ENCODE measurements around the gene IFIT2. TPM values are rescaled to one million over a fixed set of nuclear protein-coding genes. Genes with fewer than 3 reads are reported as not detected.

Gene IFIT2
- total and polyA plus RNA-seq, 2 donors (not counting 3 experiments of a cell fraction or from before 2014, with no cell fraction given) = 0.23 to 1.4 TPM

DNA sequence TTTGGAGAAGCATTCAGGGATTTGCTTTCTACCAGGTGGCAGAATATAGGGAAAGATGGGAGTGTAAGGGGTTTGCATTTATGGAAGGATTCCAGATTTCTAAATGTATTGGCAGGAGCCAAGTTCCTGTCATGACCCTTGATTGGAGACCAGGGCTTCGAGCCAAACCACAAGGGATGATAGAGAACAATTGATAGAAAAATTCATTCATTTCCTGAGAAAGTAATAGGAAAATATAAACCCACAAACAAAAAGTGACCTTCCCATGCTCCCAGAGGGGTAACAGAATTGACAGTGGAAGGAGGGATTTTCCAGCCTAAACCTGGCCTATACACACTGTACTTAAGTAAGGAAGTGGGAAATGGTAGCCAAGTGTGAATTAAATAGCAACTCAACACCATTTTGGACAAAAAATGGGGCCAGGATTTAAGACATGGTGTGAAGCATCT lies 22.4 kb upstream of the IFIT2 start:
- TF ChIP-seq CTCF (IDR thresholded peaks at IDR 0.05; ENCODE audit: extremely low read depth in 1 of 2, insufficient read depth in 1 of 2, low read depth in 1 of 2, low read length in 2 of 2) (no peak), EZH2 (IDR thresholded peaks at IDR 0.05; ENCODE audit: borderline replicate concordance, low read depth, low read length, severe bottlenecking) (no peak), MYC (IDR thresholded peaks at IDR 0.05; ENCODE audit: low read depth, low read length) (no peak), JUN (IDR thresholded peaks at IDR 0.05; ENCODE audit: borderline replicate concordance, insufficient read depth, insufficient read length, low read depth) (peak; percentile 14), GATA2 (IDR thresholded peaks at IDR 0.05; ENCODE audit: insufficient read depth, insufficient read length, low read depth, low read length) (peak; percentile 72), FOS (IDR thresholded peaks at IDR 0.05; ENCODE audit: borderline replicate concordance, insufficient read depth, low read length) (peak; percentile 40), POLR2AphosphoS5 (IDR thresholded peaks at IDR 0.05; ENCODE audit: insufficient read depth, low read depth, low read length) (peak; percentile 59), POLR2A (IDR thresholded peaks at IDR 0.05; ENCODE audit: low read depth, low read length) (no peak)
- TF ChIP-seq, protein P1, sequence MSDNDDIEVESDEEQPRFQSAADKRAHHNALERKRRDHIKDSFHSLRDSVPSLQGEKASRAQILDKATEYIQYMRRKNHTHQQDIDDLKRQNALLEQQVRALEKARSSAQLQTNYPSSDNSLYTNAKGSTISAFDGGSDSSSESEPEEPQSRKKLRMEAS (IDR thresholded peaks at IDR 0.05; ENCODE audit: insufficient read depth, insufficient read length) = no peak
- Histone ChIP-seq H3K79me2 (ENCODE audit: control insufficient read depth, insufficient read depth, low read length) (no peaks in the 10 kb centered on the region), H3K27ac (ENCODE audit: insufficient read depth, low read depth, low read length) (no peak overlapping the region), H3K4me3 (replicated peaks in 1 of 3; ENCODE audit: insufficient read depth in 1 of 3, low read depth in 1 of 3, low read length in 3 of 3) (no peak overlapping the region), H3K27me3 (ENCODE audit: control insufficient read depth in 2 of 2, insufficient read depth in 2 of 2, low read length in 2 of 2) (peaks cover 39 to 71% of the 10 kb centered on the region in 2 experiments), H3K36me3 (ENCODE audit: control insufficient read depth in 2 of 2, extremely low read depth in 1 of 2, insufficient read depth in 2 of 2, low read length in 2 of 2) (no peaks in the 10 kb centered on the region), H3K4me2 (ENCODE audit: insufficient read depth, low read length) (peak overlapping the region; percentile 69), H4K20me1 (replicated peaks; ENCODE audit: control insufficient read depth, extremely low read depth, insufficient read depth, low read length) (peaks cover 3% of the 10 kb centered on the region), H3K9me3 (replicated peaks; ENCODE audit: control insufficient read depth, insufficient read depth, low read length) (no peaks in the 10 kb centered on the region), H3K4me1 (ENCODE audit: control insufficient read depth, extremely low read depth, insufficient read depth, low read length) (peaks cover 38% of the 10 kb centered on the region), H2AFZ (ENCODE audit: low read depth, low read length) (no peak overlapping the region), H3K9ac (replicated peaks; ENCODE audit: extremely low read depth, insufficient read depth, low read length) (no peak overlapping the region), H3K9me1 (replicated peaks; ENCODE audit: control insufficient read depth, extremely low read depth, insufficient read depth, low read length) (no peaks in the 10 kb centered on the region)
- dilution Hi-C loops (cut with MboI; ENCODE audit: extremely low pct_ligation_motif_present, low sequenced_read_pairs) = no loop called here
- ChIA-PET CTCF (interaction anchor here (0.8 to 6.3 kb wide), 3 partner anchors 22 to 696 kb away, joined by 3 to 31 read pairs (median 10); partner anchors contain the start of genes IFIT2 and RNLS), POLR2A (no interaction called here)
- no TSS peak for BruUV-seq (replicated peaks)
- intact Hi-C loops (cut with micrococcal nuclease) = loop anchor here (1.0 to 10.0 kb wide), 6 partner anchors 21 to 425 kb away; partner anchors contain the start of genes FAS and KIF20B
- FAIRE-seq = peak; percentile 80
- DNase-seq (ENCODE audit: low read depth, low spot score) = peak; percentile 93

Data from endothelial cell of umbilical vein (primary cell).